Keratinocyte (primary cell): ENCODE data around the gene YY1. TPM values are rescaled to one million over a fixed set of nuclear protein-coding genes. Genes with fewer than 3 reads are reported as not detected.

Source experiments
- DNase-seq: peaks from one replicate; pipeline ENCODE4 v3.0.0-alpha.2; 2011; ENCODE audit warnings: low read depth, missing footprints, low spot score
- FAIRE-seq: peaks from 2 replicates; lab custom pipeline; 2011; peaks lifted over from hg19 to GRCh38; lab: Jason Lieb, UNC
- H2AFZ ChIP-seq: 2 replicates; pipeline ENCODE4 v1.6.0; 2012; ENCODE audit warnings: low read length, control low read depth, inconsistent platforms; ENCODE audit not compliant: control insufficient read depth
- H3K27ac ChIP-seq: 2 replicates; pipeline ENCODE4 v1.5.1; 2011; ENCODE audit warnings: low read length; ENCODE audit not compliant: control insufficient read depth, insufficient read depth
- H3K27me3 ChIP-seq: 3 replicates; pipeline ENCODE4 v1.6.0; 2011; ENCODE audit warnings: low read length; ENCODE audit not compliant: control insufficient read depth, insufficient read depth; ENCODE audit errors: extremely low read depth
- H3K36me3 ChIP-seq, 2 experiments: 2 replicates in 1 of 2; 3 replicates in 1 of 2; pipeline ENCODE4 v1.5.1; 2011; ENCODE audit warnings: low read length in 2 of 2, mild to moderate bottlenecking in 1 of 2; ENCODE audit not compliant: control insufficient read depth in 2 of 2, insufficient read depth in 2 of 2; ENCODE audit errors: extremely low read depth in 1 of 2
- H3K4me1 ChIP-seq: 3 replicates; pipeline ENCODE4 v1.5.1; 2011; ENCODE audit warnings: low read length; ENCODE audit not compliant: control insufficient read depth, insufficient read depth; ENCODE audit errors: extremely low read depth
- H3K4me2 ChIP-seq: 3 replicates; pipeline ENCODE4 v1.6.0; 2011; ENCODE audit warnings: low read depth, low read length; ENCODE audit not compliant: control insufficient read depth, insufficient read depth; ENCODE audit errors: extremely low read depth
- H3K4me3 ChIP-seq, 3 experiments: fragments of 200-600 bp in 1 of 3; sonication (generic) in 1 of 3; 2 replicates in 2 of 3; 3 replicates in 1 of 3; pipeline ENCODE4 v1.5.1; 2011 to 2016; ENCODE audit warnings: low read length in 3 of 3, mild to moderate bottlenecking in 3 of 3, control low read depth in 2 of 3, inconsistent platforms in 1 of 3, low read depth in 1 of 3, mixed read lengths in 1 of 3, mixed run types in 1 of 3, moderate library complexity in 1 of 3; ENCODE audit not compliant: control insufficient read depth in 2 of 3, insufficient read depth in 2 of 3; ENCODE audit errors: extremely low read depth in 1 of 3
- H3K79me2 ChIP-seq: 2 replicates; pipeline ENCODE4 v1.6.0; 2012; ENCODE audit warnings: low read length; ENCODE audit not compliant: control insufficient read depth, insufficient read depth
- H3K9ac ChIP-seq: 3 replicates; pipeline ENCODE4 v1.6.0; 2011; ENCODE audit warnings: low read length; ENCODE audit not compliant: control insufficient read depth, insufficient read depth; ENCODE audit errors: extremely low read depth
- H3K9me1 ChIP-seq: 3 replicates; pipeline ENCODE4 v1.6.0; 2011; ENCODE audit warnings: low read length; ENCODE audit not compliant: control insufficient read depth, insufficient read depth; ENCODE audit errors: extremely low read depth
- H3K9me3 ChIP-seq: 2 replicates; pipeline ENCODE4 v1.5.1; 2012; ENCODE audit warnings: low read depth, low read length; ENCODE audit not compliant: control insufficient read depth
- H4K20me1 ChIP-seq: 3 replicates; pipeline ENCODE4 v1.6.0; 2011; ENCODE audit warnings: low read length; ENCODE audit not compliant: control insufficient read depth, insufficient read depth; ENCODE audit errors: extremely low read depth
- EZH2 ChIP-seq: IDR thresholded peaks from one replicate; pipeline ENCODE4 v1.6.1; 2012; ENCODE audit warnings: inconsistent platforms, mild to moderate bottlenecking, low read length, moderate library complexity
- dilution Hi-C: fragments of 300-500 bp; cut with MboI; formaldehyde crosslinking; loops from one replicate; pipeline ENCODE4 v1.7.0; 2020; ENCODE audit warnings: low sequenced_read_pairs; ENCODE audit not compliant: extremely low pct_ligation_motif_present
- polyA plus RNA-seq, 5 experiments: library from polyadenylated mRNA; depleted of rRNA in 3 of 5; stranded (reverse) in 3 of 5; stranded (forward) in 1 of 5; unstranded in 1 of 5; fragments of >200 nt; gene quantifications; 1 replicate in 1 of 5; 2 replicates in 3 of 5; 3 replicates in 1 of 5; pipeline versions ENCODE4 v1.2.1 to v1.2.3, GENCODE V29; 2011 to 2012; ENCODE audit warnings: missing spikeins in 2 of 5, low read depth in 1 of 5, low replicate concordance in 1 of 5
- TF ChIP-seq, protein P1 (sequence below), 3 experiments: IDR thresholded peaks in 1 of 3; conservative IDR thresholded peaks in 1 of 3; optimal IDR thresholded peaks in 1 of 3; 2 replicates in 2 of 3; 3 replicates in 1 of 3; pipeline versions ENCODE3 to v1.5.1; 2011; ENCODE audit warnings: low read length in 3 of 3, mild to moderate bottlenecking in 3 of 3, moderate library complexity in 2 of 3, control low read depth in 1 of 3, inconsistent platforms in 1 of 3; ENCODE audit not compliant: insufficient read depth in 2 of 3; ENCODE audit errors: extremely low read depth in 1 of 3

YY1 gene
- polyA plus RNA-seq, 1 donor (not counting 4 experiments of a cell fraction or from before 2014, with no cell fraction given), result 65.6 TPM

DNA sequence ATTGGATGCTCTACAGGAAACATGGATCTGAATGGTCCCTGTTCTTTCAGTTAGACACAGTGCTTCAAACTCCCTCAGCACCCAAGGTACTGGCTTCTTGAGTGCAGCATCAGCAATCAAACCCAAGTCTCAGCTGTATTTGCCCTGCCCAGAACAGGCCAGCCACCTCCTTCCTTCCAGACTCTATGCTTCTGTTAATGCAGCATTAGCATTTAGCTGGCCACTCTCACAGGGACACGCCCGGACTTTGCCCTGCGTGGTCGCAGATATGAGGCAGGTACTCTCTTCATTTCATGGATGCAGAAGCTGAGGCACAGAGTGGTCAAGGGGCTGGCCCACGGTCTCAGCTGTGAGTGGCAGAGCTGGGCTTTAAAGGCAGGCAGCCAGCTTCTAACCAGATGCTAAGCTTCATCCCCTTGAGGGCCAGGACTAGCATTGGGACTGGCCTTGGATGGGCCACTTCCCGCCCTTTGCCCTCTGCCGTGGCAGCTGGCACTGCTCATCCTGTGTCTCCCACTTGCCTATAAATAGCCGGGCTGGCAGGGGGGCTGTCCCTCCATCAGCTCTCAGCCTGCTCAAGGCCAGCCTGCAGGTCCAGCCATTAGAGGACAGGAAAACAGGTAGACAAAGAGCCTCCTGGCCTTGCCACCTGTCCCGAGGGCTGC, 82.7 kb downstream of the YY1 start:
- no peaks in the 10 kb centered on the region for H3K79me2 ChIP-seq
- H3K27me3 ChIP-seq, result peaks cover 2% of the 10 kb centered on the region
- dilution Hi-C loops, result no loop called here
- H4K20me1 ChIP-seq, result no peaks in the 10 kb centered on the region
- TF ChIP-seq EZH2, result no peak
- TF ChIP-seq, protein P1, sequence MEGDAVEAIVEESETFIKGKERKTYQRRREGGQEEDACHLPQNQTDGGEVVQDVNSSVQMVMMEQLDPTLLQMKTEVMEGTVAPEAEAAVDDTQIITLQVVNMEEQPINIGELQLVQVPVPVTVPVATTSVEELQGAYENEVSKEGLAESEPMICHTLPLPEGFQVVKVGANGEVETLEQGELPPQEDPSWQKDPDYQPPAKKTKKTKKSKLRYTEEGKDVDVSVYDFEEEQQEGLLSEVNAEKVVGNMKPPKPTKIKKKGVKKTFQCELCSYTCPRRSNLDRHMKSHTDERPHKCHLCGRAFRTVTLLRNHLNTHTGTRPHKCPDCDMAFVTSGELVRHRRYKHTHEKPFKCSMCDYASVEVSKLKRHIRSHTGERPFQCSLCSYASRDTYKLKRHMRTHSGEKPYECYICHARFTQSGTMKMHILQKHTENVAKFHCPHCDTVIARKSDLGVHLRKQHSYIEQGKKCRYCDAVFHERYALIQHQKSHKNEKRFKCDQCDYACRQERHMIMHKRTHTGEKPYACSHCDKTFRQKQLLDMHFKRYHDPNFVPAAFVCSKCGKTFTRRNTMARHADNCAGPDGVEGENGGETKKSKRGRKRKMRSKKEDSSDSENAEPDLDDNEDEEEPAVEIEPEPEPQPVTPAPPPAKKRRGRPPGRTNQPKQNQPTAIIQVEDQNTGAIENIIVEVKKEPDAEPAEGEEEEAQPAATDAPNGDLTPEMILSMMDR (optimal IDR thresholded peaks at IDR 0.05 in 1 of 3, IDR thresholded peaks at IDR 0.05 in 1 of 3, conservative IDR thresholded peaks at IDR 0.05 in 1 of 3; ENCODE audit: extremely low read depth in 1 of 3, insufficient read depth in 2 of 3, low read length in 3 of 3), result no peak
- no peaks in the 10 kb centered on the region for H3K36me3 ChIP-seq
- DNase-seq (no peak), FAIRE-seq (no peak)
- no peaks in the 10 kb centered on the region for H3K9me3 ChIP-seq
- H3K4me2 ChIP-seq, result no peak overlapping the region
- H2AFZ ChIP-seq, result no peak overlapping the region
- H3K9ac ChIP-seq, result no peak overlapping the region
- peaks cover 9% of the 10 kb centered on the region for H3K4me1 ChIP-seq
- H3K9me1 ChIP-seq, result peaks cover 2% of the 10 kb centered on the region
- H3K27ac ChIP-seq, result no peak overlapping the region
- H3K4me3 ChIP-seq, result no peak overlapping the region

DNA sequence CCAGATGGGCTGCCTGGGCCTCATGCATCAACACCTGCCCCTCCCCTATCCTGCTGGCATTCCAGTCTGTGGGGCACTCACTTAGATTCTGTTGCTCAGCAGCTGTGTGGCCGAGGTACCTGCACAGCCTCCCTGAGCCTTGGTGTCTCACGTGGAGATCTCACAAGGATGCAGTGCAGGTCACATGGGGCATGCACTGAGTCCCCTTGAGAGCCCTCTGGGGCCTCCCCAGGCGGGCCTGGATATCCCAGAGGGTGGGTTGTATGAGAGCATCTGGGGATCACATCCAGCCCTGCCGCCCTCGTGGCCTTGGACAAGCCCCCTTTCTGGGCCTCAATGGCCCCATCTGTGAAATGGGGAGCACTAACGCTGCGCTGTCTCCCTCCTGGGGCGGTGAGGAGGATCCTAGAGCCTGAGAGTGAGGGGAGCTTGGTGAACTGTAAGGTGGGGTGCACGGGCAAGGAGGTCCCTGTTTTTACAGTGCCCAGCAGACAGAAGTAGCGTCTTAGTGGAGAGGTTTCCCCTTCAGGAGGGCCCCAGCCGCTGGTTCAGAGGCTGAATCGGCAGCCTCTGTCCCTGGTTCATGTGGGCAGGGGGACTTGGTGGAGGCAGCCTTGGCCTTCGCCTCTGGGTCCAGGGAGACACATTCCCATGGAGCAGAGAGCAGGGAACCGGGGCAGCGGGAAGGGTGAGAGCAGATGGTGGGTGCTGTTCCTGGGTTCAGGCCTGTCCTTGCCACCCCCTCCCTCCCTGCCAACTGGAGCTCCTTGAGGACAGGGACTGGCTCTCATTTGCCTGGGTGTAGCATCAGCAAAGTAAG, 83.4 kb downstream of the YY1 start:
- Histone ChIP-seq H3K4me3 (no peak overlapping the region), H3K9me3 (no peaks in the 10 kb centered on the region), H3K79me2 (no peaks in the 10 kb centered on the region), H3K36me3 (no peaks in the 10 kb centered on the region), H2AFZ (no peak overlapping the region), H3K27me3 (peaks cover 2% of the 10 kb centered on the region), H3K4me2 (no peak overlapping the region), H3K27ac (no peak overlapping the region), H3K9me1 (peaks cover 2% of the 10 kb centered on the region), H3K9ac (no peak overlapping the region), H3K4me1 (peaks cover 9% of the 10 kb centered on the region), H4K20me1 (no peaks in the 10 kb centered on the region)
- no peak for TF ChIP-seq EZH2
- TF ChIP-seq, protein P1 (optimal IDR thresholded peaks at IDR 0.05 in 1 of 3, IDR thresholded peaks at IDR 0.05 in 1 of 3, conservative IDR thresholded peaks at IDR 0.05 in 1 of 3; ENCODE audit: extremely low read depth in 1 of 3, insufficient read depth in 2 of 3, low read length in 3 of 3), result no peak
- FAIRE-seq (no peak), DNase-seq (no peak)
- dilution Hi-C loops, result no loop called here
